ENCODE measurements around the gene CCNB2. TPM values are rescaled to one million over a fixed set of nuclear protein-coding genes. Genes with fewer than 3 reads are reported as not detected.

CCNB2 gene
- total RNA-seq, 6 donors from 2014 or later: 1.7 to 4.9 (median 2.8) TPM; not detected in 1

DNA sequence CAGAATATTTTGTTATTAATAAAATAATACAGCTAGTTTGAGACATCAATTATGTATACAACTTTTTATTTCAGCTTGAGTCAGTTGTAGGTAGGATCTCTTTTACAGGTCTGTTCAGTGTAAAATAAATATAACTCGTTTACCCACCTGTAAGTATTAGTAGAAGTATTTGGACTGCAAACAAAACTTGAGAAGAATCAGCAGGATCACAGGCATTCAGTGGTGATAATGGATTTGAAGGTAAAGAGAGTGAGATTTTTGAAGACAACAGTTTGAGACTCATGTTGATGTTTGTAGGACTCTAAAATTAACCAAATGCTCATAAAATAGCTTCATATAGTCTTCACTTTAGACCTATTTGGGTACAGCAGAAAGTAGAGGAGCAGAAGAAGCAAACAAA, 35.5 kb upstream of the CCNB2 start:
- DNase-seq (no peak), ATAC-seq (ENCODE audit: low FRiP score in 2 of 2) (no peak)
- H3K36me3 ChIP-seq: peaks cover 21 to 77% (median 42%) of the 10 kb centered on the region in 4 donors
- no peaks in the 10 kb centered on the region for H3K9me3 ChIP-seq
- H3K27ac ChIP-seq: no peak overlapping the region
- H3K4me3 ChIP-seq: no peak overlapping the region
- 60 to 72% methylated on average over 1 of the region's 1 CpG for WGBS, 2 donors
- no peaks in the 10 kb centered on the region for H3K4me1 ChIP-seq
- TF ChIP-seq EP300 (IDR thresholded peaks at IDR 0.05) (no peak), POLR2A (IDR thresholded peaks at IDR 0.05) (no peak), POLR2AphosphoS5 (IDR thresholded peaks at IDR 0.05) (no peak)
- TF ChIP-seq, protein P1, sequence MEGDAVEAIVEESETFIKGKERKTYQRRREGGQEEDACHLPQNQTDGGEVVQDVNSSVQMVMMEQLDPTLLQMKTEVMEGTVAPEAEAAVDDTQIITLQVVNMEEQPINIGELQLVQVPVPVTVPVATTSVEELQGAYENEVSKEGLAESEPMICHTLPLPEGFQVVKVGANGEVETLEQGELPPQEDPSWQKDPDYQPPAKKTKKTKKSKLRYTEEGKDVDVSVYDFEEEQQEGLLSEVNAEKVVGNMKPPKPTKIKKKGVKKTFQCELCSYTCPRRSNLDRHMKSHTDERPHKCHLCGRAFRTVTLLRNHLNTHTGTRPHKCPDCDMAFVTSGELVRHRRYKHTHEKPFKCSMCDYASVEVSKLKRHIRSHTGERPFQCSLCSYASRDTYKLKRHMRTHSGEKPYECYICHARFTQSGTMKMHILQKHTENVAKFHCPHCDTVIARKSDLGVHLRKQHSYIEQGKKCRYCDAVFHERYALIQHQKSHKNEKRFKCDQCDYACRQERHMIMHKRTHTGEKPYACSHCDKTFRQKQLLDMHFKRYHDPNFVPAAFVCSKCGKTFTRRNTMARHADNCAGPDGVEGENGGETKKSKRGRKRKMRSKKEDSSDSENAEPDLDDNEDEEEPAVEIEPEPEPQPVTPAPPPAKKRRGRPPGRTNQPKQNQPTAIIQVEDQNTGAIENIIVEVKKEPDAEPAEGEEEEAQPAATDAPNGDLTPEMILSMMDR (IDR thresholded peaks at IDR 0.05): no peak
- no peaks in the 10 kb centered on the region for H3K27me3 ChIP-seq

DNA sequence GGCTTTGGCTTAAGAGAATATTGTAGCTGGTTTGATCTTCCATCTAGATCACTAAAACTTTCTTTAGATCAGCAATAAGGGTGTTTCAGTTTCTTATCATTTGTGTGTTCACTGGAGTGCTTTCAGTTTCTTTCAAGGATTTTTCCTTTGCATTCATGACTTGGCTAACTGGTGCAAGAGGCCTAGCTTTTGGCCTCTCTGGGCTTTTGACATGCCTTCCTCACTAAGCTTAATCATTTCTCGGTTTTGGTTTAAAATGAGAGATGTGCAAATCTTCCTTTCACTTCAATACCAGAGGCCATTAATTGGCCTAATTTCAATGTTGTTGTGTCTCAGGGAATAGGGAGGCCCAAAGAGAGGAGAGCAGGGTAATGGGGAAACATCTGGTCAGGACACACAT, 30.3 kb upstream of the CCNB2 start:
- TF ChIP-seq POLR2AphosphoS5 (IDR thresholded peaks at IDR 0.05) (no peak), EP300 (IDR thresholded peaks at IDR 0.05) (no peak), POLR2A (IDR thresholded peaks at IDR 0.05) (no peak)
- TF ChIP-seq, protein P1 (IDR thresholded peaks at IDR 0.05): no peak
- WGBS, 2 donors: 90 to 94% methylated on average over 1 of the region's 1 CpG
- Histone ChIP-seq H3K4me3 (no peak overlapping the region), H3K27ac (no peak overlapping the region), H3K9me3 (no peaks in the 10 kb centered on the region), H3K36me3 (peaks cover under 1 to 53% (median 8%) of the 10 kb centered on the region in 4 donors), H3K4me1 (no peaks in the 10 kb centered on the region), H3K27me3 (no peaks in the 10 kb centered on the region)
- ATAC-seq (ENCODE audit: low FRiP score in 2 of 2) (no peak), DNase-seq (no peak)

DNA sequence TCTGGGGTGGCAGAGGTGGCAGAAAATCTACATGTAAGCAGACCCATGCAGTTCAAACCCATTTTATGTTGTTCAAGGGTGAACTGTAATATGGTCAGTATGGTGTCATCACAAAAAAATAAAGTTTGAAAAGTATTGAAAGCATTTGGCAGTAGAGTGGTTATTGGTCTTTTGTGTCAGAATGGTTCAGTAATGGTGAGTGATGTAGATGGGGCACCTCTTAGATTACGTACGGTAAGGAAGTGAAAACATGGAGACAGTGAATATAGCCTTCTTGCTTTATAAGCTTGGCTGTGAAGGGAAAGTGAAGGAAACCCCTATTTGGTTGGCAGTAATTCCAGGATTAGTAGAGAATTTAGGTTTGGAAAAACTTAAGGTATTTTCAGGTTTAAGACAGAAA, 17.2 kb upstream of the CCNB2 start:
- TF ChIP-seq POLR2A (IDR thresholded peaks at IDR 0.05): no peak
- TF ChIP-seq, protein P1 (IDR thresholded peaks at IDR 0.05): no peak
- no peak for TF ChIP-seq EP300 (IDR thresholded peaks at IDR 0.05)
- TF ChIP-seq POLR2AphosphoS5 (IDR thresholded peaks at IDR 0.05): no peak
- no peaks in the 10 kb centered on the region for H3K27me3 ChIP-seq
- H3K36me3 ChIP-seq: peaks cover 5 to 87% (median 27%) of the 10 kb centered on the region in 4 donors
- H3K9me3 ChIP-seq: no peaks in the 10 kb centered on the region
- DNase-seq (no peak), ATAC-seq (ENCODE audit: low FRiP score in 2 of 2) (no peak)
- no peak overlapping the region for H3K27ac ChIP-seq
- WGBS, 2 donors: 90 to 92% methylated on average over 2 of the region's 2 CpGs
- no peaks in the 10 kb centered on the region for H3K4me1 ChIP-seq
- H3K4me3 ChIP-seq: no peak overlapping the region

DNA sequence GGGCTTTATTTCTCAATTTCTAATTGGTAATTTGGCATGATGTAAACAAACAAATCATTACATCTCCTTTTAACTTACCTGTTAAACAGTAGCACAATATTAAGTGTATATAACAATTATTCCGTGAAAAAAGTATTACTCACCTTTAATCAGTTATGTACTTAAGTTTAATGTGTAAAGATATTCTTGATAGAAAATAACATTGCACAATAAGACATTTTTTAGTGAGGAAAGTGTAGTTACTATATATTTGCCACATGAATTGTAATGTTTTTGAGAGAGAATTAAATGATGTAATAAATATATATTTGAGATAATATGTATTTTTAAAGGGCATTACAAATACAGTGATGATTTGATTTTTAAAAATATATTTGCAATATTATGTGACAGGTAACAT, 10.9 kb upstream of the CCNB2 start:
- TF ChIP-seq EP300 (IDR thresholded peaks at IDR 0.05) (no peak), POLR2A (IDR thresholded peaks at IDR 0.05) (no peak), POLR2AphosphoS5 (IDR thresholded peaks at IDR 0.05) (no peak)
- TF ChIP-seq, protein P1 (IDR thresholded peaks at IDR 0.05): no peak
- 88 to 93% methylated on average over 1 of the region's 1 CpG for WGBS, 2 donors
- Histone ChIP-seq H3K9me3 (no peaks in the 10 kb centered on the region), H3K36me3 (peaks cover 18 to 91% (median 33%) of the 10 kb centered on the region in 4 donors), H3K4me3 (no peak overlapping the region), H3K27me3 (no peaks in the 10 kb centered on the region), H3K27ac (no peak overlapping the region), H3K4me1 (no peaks in the 10 kb centered on the region)
- no peak for ATAC-seq (ENCODE audit: low FRiP score in 2 of 2)
- no peak for DNase-seq

DNA sequence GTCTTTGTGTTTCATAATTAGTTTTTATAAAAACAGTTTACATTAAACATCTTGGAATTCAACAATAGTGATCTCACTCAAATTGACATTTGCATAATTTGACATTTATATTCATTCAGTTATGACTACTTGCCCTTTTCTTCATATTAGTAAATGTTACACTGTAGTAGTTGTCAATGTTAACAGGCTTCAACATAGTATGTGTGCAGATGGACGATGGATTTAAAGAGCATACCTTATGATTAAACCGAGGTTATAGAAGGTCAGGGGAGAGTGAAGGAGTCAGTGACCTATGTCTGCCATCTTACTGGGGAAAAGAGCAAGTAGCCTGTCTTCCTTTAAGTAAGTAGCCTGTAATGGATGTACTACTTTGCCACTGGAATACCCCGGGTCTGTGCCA, 8.5 kb upstream of the CCNB2 start:
- ATAC-seq (ENCODE audit: low FRiP score in 2 of 2) (no peak), DNase-seq (no peak)
- Histone ChIP-seq H3K9me3 (no peaks in the 10 kb centered on the region), H3K36me3 (peaks cover 18 to 76% (median 27%) of the 10 kb centered on the region in 4 donors), H3K27me3 (no peaks in the 10 kb centered on the region), H3K4me1 (no peaks in the 10 kb centered on the region), H3K27ac (no peak overlapping the region), H3K4me3 (no peak overlapping the region)
- TF ChIP-seq POLR2A (IDR thresholded peaks at IDR 0.05) (no peak), EP300 (IDR thresholded peaks at IDR 0.05) (no peak), POLR2AphosphoS5 (IDR thresholded peaks at IDR 0.05) (no peak)
- TF ChIP-seq, protein P1 (IDR thresholded peaks at IDR 0.05): no peak
- 76 to 96% methylated on average over 3 of the region's 3 CpGs for WGBS, 2 donors
